GM21619 (cell line): ENCODE data around the gene ARHGEF37.
A peak's percentile ranks its signal among the peaks of the same experiment; 100 is the strongest.

ENCODE experiments used
- ATAC-seq: cut with Tn5 transposase; IDR thresholded peaks from one replicate; pipeline ENCODE4 v1.9.1; 2021; ENCODE audit not compliant: unreplicated experiment

Gene ARHGEF37

DNA sequence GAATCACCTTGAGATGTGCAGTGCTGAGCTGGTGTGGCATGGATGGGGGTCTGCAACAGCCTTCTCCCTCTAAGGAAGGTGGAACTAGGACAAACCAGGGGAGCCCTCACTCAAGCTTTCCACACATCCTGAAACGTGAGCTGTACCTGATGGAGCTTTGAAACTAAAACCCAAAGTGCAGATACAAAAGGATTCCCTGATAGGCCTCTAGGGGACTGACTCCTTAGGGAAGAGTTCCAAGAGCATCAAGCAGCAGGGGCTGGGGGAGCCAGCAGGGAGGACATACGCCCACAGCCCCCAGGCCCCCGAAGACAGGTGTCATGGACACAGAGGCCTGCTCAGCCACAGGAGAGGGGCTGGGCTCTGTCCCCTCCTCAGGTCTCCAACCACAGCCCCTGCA, 17.7 kb downstream of the ARHGEF37 start:
- ATAC-seq = no peak

- no peak for ATAC-seq
These were observed 18.1 kb downstream of the ARHGEF37 start for GRCh38 chr5:149599375-149599774.

- ATAC-seq = no peak
These were observed 19.6 kb downstream of the ARHGEF37 start for GRCh38 chr5:149600932-149601331.

DNA sequence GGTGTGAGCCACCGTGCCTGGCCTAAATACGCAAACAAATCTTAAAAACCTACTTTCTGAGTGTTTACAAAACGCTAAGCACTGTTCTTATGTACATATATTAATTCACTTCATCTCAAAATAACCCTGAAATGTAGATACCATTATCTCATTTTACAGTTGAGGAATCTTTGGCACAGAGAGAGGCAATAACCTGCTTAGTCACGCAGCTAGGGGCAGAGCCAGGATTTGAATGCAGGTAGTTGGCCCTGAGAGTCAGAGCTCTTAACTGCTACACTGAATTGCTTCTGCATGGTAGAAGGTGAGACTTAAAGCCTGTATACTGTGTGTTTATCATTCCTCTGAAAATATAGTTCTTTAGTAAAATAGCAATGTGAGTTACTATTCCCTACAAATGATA, 21.9 kb downstream of the ARHGEF37 start:
- no peak for ATAC-seq

- ATAC-seq = no peak
These were observed 22.6 kb downstream of the ARHGEF37 start for GRCh38 chr5:149603920-149604319.

DNA sequence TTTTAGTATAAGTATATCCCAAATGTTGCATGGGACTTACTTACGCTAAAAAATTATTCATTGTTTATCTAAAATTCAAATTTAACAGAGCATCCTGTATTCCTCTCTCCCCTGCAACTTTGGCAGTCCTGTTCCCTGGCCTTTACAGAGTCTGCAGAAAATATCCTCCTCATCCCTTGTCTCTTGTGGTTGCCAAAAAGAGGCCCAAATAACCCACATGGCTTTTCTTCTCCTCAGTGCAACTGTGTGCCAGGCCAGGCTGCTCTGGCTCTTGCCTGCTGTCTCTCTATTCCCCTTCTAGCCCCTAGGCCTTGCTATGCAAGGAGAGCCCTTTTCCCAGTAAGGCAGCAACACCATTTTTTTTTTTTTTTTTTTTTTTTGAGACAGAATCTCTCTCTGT, 23.0 kb downstream of the ARHGEF37 start:
- no peak for ATAC-seq

DNA sequence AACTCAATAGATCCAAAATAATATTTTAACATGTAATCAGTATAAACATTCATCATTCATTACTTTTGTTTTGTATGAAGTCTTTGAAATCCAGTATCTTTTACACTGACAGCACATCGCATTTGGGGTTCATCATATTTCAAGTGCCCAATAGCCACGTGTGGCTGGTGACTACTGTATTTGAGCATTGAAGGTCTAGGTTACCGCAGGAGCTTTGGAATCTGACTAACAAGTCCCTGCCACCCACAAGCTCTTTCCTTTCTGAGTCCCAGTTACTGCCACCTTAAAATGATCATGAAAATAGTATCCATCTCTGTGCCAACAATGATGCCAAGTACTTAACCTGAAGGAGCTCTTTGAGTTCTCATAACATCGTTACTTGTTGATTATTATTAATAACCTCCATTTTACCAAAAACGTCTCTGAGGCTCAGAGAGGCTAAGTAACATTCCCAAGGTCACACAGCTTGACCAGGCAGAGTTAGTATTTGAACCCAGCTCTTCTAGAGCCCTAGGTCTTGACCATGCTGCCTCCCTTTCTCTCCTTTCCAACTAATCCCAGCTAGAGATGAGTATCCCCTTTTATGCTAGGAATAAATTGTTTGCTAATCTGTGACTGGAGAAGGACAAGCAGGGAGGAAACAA, 24.2 kb downstream of the ARHGEF37 start:
- ATAC-seq = no peak

DNA sequence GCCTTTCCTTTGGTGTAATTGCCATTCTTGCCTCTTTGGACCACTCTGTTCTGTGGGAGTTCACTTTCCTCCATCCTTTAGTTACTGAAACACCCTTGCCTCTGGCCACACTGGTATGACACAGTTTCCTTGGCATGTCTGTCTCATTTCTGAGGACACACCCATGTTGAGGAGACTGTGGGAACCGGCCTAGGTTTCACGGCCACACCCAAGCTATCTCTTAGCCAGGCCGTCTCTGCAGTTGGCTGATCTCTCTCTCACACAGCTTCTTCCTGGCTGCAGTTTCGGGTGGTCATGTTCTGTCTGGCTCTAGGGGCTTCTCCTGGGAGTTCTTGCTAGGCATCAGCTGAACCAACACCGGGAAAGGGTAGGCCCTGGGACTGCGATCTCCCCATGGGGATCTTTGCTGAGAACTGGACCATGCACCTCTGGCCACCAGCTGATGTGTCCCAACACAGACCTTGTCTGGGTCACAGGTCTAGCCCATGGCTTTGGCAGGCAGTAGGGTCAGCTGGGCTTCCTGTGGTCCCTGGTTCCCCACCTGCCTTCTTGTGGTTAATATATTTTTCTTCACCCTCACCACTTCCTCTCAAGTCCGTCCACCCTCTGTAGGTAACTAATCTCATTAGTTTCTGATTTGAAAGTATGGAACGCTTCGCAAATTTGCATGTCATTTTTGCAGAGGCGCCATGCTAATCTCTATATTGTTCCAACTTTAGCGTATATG, 24.9 kb downstream of the ARHGEF37 start:
- ATAC-seq = peak; percentile 96

DNA sequence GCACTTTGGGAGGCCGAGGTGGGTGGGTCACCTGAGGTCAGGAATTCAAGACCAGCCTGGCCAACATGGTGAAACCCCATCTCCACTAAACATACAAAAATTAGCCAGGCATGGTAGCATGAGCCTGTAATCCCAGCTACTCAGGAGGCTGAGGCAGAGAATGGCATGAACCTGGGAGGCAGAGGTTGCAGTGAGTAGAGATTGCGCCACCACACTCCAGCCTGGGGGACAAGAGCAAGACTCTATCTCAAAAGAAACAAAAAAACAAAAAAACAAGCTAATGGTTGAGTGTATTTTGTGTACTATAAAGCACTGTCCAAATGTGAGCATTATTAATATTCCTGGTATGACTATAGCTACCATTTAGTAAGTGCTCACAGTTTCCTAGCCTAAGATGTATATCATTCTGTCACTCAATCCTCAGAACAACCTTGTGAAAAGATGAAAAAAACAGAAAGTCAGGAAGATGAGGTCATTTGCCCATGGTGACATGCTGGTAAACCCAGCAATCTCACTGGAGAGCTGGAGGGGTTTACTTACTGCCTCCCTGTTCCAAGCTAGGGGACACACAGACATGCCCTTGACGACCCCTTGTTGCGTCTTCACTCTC, 27.7 kb downstream of the ARHGEF37 start:
- ATAC-seq = no peak

DNA sequence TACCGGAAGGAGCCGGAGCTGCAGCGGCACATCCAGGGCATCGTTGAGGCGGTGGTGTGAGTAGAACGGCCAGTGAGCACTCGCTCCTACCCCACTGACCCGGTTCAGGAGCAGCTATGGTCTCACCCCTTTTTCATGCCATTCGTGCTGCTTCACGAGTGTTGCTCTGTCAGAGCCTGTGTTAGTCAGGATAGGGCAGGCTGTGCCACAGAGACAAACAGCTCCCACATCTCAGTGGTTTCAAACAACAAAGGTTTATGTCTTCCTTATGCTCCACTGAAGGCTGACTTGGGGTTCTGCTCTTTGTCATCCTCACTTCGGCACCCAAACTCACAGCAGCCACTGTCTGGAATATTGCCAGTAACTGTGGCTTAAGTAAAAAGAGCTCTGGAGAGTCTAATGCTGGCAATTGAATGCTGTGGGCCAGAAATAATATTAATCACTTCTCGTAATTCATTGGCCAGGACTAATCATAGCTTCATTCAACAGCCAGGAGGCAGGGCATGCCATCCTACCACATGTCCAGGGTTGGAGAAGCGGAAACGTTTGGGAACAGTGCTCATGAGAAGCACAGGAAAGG, 28.4 kb downstream of the ARHGEF37 start:
- no peak for ATAC-seq

DNA sequence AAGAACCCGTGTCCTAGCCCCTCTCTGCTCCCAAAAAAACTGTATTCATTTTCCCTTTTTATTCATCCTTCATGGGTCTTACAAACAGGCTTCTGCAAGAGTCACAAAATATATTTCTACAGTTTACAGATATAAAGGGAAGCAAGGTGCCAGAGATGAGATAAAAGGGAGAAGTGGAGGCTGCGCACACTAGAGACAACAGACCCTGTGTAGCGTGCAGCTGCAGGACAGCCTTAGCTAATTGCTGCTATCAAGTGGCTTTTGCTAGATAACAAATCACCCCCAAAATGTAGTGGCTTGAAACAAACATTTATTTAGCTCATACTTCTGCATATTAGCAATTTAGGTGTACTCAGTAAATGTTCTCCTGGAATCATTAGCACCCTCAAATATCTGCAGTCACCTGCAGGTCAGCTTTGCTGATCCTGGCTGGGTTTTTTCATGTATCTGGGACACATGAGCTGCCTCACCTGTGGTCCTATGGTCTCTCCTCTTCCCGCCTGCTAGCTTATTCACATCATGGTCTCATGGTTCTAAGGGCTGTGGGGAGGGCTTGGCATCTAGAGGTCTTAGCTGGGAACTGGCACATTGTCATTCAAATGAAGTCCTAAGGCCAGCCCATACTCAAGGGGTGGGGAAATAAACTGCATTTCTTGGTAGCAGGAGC, 29.4 kb downstream of the ARHGEF37 start:
- no peak for ATAC-seq

DNA sequence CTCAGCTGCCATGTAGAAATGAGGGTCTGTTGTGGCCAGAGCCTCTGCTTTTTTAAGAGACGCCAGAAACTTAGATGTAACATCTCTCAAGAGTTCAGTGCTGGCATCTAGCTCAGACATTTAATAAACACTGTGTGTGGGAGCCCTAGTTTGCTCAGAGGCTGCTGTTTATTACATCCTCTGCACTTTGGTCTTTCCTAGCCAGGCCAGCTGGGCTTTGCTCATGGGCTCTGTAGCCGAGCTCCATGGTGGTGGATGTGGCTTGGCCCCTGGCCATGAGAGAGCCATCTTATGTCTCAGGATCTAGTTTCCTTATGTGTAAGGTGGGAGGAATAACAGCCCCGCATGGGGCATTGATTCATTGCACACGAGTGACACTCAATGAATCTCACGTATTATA, 30.0 kb downstream of the ARHGEF37 start:
- ATAC-seq = no peak

DNA sequence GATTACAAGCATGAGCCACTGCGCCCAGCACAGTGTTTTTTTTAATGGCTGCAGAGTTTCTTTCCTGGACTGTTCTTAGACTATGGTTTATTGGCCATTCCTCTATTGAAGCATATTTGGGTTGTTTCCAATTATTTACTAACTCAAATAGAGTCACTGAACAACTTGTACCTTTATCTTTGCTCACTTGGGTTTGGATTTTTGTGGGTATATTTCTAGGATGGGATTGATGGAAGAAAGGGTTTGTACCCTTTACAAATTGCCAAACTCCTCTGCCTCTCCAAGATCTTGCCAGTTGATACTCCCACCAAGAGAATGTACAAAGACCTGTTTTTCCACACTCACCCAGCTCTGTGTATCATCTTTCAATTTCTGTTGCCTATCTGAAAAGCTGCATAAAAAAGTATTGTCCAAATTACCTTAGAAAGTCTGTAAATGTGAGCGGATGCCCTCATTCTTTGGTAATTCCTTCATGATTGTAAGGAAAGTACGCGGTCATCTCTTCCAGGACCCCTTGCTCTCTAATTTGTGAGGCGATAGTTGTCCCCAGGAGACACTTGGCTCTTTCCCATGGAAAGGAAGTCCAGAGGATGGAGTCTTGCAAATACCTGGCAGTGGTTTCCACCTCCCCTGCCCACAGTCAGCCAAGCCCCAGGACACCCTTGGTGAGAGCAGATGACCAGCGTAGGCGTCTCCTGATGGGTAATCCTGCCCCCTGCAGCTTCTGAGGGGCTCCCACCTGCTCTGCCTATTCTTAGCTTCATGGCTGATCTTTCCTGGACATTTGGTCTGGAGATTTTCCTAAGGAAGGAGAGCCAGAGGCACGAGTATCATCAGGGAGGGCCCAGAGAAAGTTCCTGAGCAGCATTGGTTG, 33.0 kb downstream of the ARHGEF37 start:
- ATAC-seq = no peak

DNA sequence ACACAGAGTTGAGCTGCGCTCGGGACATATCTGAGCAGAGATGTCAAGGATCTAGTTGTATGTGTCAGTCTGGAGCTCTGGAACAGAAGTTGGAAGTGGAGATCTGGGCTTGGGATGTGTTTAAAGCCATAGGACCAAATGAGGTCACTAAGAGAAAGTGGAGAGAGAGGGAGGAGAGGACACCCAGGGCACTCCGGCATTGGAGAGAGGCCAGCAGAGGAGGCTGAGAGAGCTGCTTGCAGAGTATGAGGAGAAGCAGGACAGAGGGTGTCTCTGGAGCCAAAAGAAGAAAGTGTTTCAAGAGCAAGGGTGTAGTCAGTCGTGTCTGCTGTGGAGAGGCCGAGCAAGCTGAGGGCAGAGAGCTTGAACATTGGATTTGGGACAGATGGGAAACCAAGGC, 34.7 kb downstream of the ARHGEF37 start:
- ATAC-seq = no peak

- peak; percentile 68 for ATAC-seq
These were observed 35.5 kb downstream of the ARHGEF37 start for GRCh38 chr5:149616727-149617285.

- ATAC-seq = no peak
These were observed 36.5 kb downstream of the ARHGEF37 start for GRCh38 chr5:149617760-149618306.

- ATAC-seq = peak; percentile 39
These were observed 37.4 kb downstream of the ARHGEF37 start for GRCh38 chr5:149618581-149619248.

- ATAC-seq = no peak
These were observed 40.3 kb downstream of the ARHGEF37 start for GRCh38 chr5:149621415-149622098.

- no peak for ATAC-seq
These were observed 41.2 kb downstream of the ARHGEF37 start for GRCh38 chr5:149622466-149622865.
